GM23338 (cell line): Measurements from ENCODE around the gene ZNF101. TPM values are rescaled to one million over a fixed set of nuclear protein-coding genes. Genes with fewer than 3 reads are reported as not detected.
"Not testable (repeated sequence)": the region's sequence is repeated elsewhere in the genome, so short reads cannot be mapped to it uniquely, and the experiment has no call there.

Experiments used
- ATAC-seq: fragments of 200-7000 bp; cut with Tn5 transposase; 3 replicates; pipeline ENCODE4 v1.9.1; 2020
- DNase-seq: peaks from one replicate; pipeline ENCODE4 v3.0.0-alpha.2; 2015; ENCODE audit warnings: low spot score
- H2AFZ ChIP-seq: fragments of 200-600 bp; sonication (generic); 2 replicates; pipeline ENCODE4 v1.8.0; 2016; ENCODE audit warnings: antibody characterized with exemption, mild to moderate bottlenecking, moderate library complexity
- H3F3A ChIP-seq: fragments of 200-600 bp; sonication (generic); replicated peaks from 2 replicates; pipeline ENCODE4 v1.8.0; 2017; ENCODE audit warnings: antibody characterized with exemption, mixed run types, low read depth
- H3K27ac ChIP-seq: fragments of 200-600 bp; sonication (generic); 2 replicates; pipeline ENCODE4 v1.6.1; 2016; ENCODE audit warnings: low read depth
- H3K27me3 ChIP-seq: fragments of 200-600 bp; sonication (generic); 2 replicates; pipeline ENCODE4 v1.8.0; 2016; ENCODE audit warnings: mild to moderate bottlenecking, mixed run types, moderate library complexity; ENCODE audit not compliant: insufficient read depth
- H3K36me3 ChIP-seq: fragments of 200-600 bp; sonication (generic); 2 replicates; pipeline ENCODE4 v1.8.0; 2016; ENCODE audit warnings: mild to moderate bottlenecking; ENCODE audit not compliant: insufficient read depth
- H3K4me1 ChIP-seq: fragments of 200-600 bp; sonication (generic); 2 replicates; pipeline ENCODE4 v1.8.0; 2016; ENCODE audit warnings: mild to moderate bottlenecking, moderate library complexity; ENCODE audit not compliant: insufficient read depth
- H3K4me2 ChIP-seq: fragments of 200-600 bp; sonication (generic); 2 replicates; pipeline ENCODE4 v1.7.1; 2017; ENCODE audit warnings: mixed run types
- H3K4me3 ChIP-seq: fragments of 200-600 bp; sonication (generic); 2 replicates; pipeline ENCODE4 v1.6.1; 2016; ENCODE audit warnings: mixed run types
- H3K79me2 ChIP-seq: fragments of 200-600 bp; sonication (generic); replicated peaks from 2 replicates; pipeline ENCODE4 v1.8.0; 2017; ENCODE audit warnings: mild to moderate bottlenecking; ENCODE audit not compliant: insufficient read depth
- H3K9me2 ChIP-seq: fragments of 200-600 bp; sonication (generic); 2 replicates; pipeline ENCODE4 v1.8.0; 2017; ENCODE audit not compliant: insufficient read depth
- H4K20me1 ChIP-seq: fragments of 200-600 bp; sonication (generic); replicated peaks from 2 replicates; pipeline ENCODE4 v1.8.0; 2017; ENCODE audit warnings: mild to moderate bottlenecking; ENCODE audit not compliant: insufficient read depth
- H3K27ac Mint-ChIP-seq: 2 replicates; pipeline ENCODE4 v1.8.0; 2020; ENCODE audit warnings: inconsistent platforms, mild to moderate bottlenecking, moderate library complexity, mixed read lengths
- H3K27me3 Mint-ChIP-seq: 3 replicates; pipeline ENCODE4 v1.8.0; 2022; ENCODE audit warnings: low read depth, mild to moderate bottlenecking, moderate library complexity, mixed read lengths, inconsistent platforms; ENCODE audit not compliant: insufficient read depth, poor library complexity
- H3K36me3 Mint-ChIP-seq: 3 replicates; pipeline ENCODE4 v1.8.0; 2021; ENCODE audit warnings: low read depth, mild to moderate bottlenecking, inconsistent platforms, moderate library complexity, mixed read lengths
- H3K4me1 Mint-ChIP-seq: 3 replicates; pipeline ENCODE4 v1.8.0; 2020; ENCODE audit warnings: mild to moderate bottlenecking, inconsistent platforms, mixed read lengths
- H3K4me3 Mint-ChIP-seq: 3 replicates; pipeline ENCODE4 v1.8.0; 2021; ENCODE audit warnings: moderate library complexity, mild to moderate bottlenecking, inconsistent platforms, mixed read lengths
- H3K9me3 Mint-ChIP-seq: 3 replicates; pipeline ENCODE4 v1.8.0; 2020; ENCODE audit warnings: moderate library complexity, mild to moderate bottlenecking, inconsistent platforms, mixed read lengths
- ETS1 ChIP-seq: IDR thresholded peaks from 2 replicates; pipeline ENCODE4 v1.6.1; 2016; ENCODE audit warnings: antibody characterized with exemption
- ZNF462 ChIP-seq: fragments of 250-450 bp; sonication (Bioruptor Pico); IDR thresholded peaks from 2 replicates; pipeline ENCODE4 v1.5.0; 2020; ENCODE audit warnings: mild to moderate bottlenecking, moderate library complexity
- polyA plus RNA-seq: library from polyadenylated mRNA; unstranded; fragments of >200 nt; fragmentation: Nextera tagmentation; extraction: Ambion mirVana; gene quantifications from 2 replicates; pipeline ENCODE4 v1.2.1, GENCODE V29; 2016
- total RNA-seq: library from RNA; depleted of rRNA; stranded (reverse); fragments of >200 nt; shearing (Covaris generic); gene quantifications from 2 replicates; pipeline ENCODE4 v1.2.3, GENCODE V29; 2014

Gene ZNF101
- total and polyA plus RNA-seq, 2 experiments from 2014 or later = 46.4 to 47.9 TPM

GRCh38 chr19:19663256-19664120 lies 5.2 kb upstream of the ZNF101 start, which contains the start of gene ATP13A1 (continued):
- no peak for TF ChIP-seq ZNF462 (CRISPR knock-in tag)
- peak; percentile 95 for TF ChIP-seq ETS1

- H3K27ac Mint-ChIP-seq, H3K4me3 ChIP-seq, H3K36me3 ChIP-seq, DNase-seq, ATAC-seq, H3K9me3 Mint-ChIP-seq, H2AFZ ChIP-seq, H3K27ac ChIP-seq, H3K27me3 ChIP-seq, H3K4me2 ChIP-seq, H3K4me3 Mint-ChIP-seq, H3K9me2 ChIP-seq: not testable (repeated sequence)
- H3F3A ChIP-seq = peaks cover 28% of the 10 kb centered on the region
- peaks cover 17% of the 10 kb centered on the region for H4K20me1 ChIP-seq
- peaks cover 18% of the 10 kb centered on the region for H3K4me1 ChIP-seq
- Mint-ChIP-seq H3K36me3 (peaks cover 19% of the 10 kb centered on the region), H3K4me1 (peaks cover 30% of the 10 kb centered on the region), H3K27me3 (peaks cover 18% of the 10 kb centered on the region)
- peaks cover 42% of the 10 kb centered on the region for H3K79me2 ChIP-seq
Observed at GRCh38 chr19:19665420-19665948, 3.2 kb upstream of the ZNF101 start.
